Activated naive CD4-positive, alpha-beta T cell treated with anti-CD3 and anti-CD28 coated beads, Interleukin-2, amount 50 U/mL, for 16 hours (primary cell): ENCODE measurements around the gene P2RY8.
"Not testable (repeated sequence)": the region's sequence is repeated elsewhere in the genome, so short reads cannot be mapped to it uniquely, and the experiment has no call there.

ENCODE experiments used
- DNase-seq: peaks from one replicate; pipeline ENCODE4 v3.0.0-alpha.2; 2020

Gene P2RY8, protein sequence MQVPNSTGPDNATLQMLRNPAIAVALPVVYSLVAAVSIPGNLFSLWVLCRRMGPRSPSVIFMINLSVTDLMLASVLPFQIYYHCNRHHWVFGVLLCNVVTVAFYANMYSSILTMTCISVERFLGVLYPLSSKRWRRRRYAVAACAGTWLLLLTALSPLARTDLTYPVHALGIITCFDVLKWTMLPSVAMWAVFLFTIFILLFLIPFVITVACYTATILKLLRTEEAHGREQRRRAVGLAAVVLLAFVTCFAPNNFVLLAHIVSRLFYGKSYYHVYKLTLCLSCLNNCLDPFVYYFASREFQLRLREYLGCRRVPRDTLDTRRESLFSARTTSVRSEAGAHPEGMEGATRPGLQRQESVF

DNA sequence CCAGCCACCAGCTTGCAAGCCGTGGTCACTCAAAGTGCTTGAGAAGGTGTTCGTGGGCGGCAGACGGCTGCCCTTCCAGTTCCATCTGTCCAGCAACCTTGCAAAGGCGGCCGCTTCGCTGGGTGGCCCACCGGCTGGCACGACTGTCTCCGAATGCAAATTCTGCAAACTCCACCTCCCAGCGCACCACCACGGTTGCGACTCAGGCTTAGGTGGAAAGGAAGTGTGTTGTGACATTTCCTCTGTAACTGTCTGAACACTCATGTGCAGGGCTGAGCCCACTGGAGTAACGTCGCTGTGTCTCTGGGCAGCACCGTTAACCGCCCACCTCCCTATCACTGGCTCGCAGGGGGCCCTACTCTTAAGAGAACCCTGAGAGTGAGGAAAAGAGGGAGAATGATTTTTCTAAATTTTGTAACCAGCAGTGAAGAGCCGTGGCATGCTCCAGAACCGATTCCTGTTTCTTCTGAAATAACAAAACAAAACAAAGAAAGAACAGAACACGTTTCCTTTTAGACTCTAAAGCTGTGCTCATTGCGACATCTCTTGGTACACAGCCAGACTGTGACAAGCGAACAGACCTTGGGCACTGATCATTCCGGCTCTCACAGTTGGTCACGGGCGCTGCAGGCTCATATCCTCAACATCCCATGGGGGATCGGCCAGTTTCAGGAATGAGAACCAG is at the start of gene P2RY8:
TSS of gene P2RY8 (minus strand) at position 155 of the 685 bp plus-strand sequence. CDS start 70,627 bp downstream, outside the sequence.
- DNase-seq = peak; percentile 78

DNA sequence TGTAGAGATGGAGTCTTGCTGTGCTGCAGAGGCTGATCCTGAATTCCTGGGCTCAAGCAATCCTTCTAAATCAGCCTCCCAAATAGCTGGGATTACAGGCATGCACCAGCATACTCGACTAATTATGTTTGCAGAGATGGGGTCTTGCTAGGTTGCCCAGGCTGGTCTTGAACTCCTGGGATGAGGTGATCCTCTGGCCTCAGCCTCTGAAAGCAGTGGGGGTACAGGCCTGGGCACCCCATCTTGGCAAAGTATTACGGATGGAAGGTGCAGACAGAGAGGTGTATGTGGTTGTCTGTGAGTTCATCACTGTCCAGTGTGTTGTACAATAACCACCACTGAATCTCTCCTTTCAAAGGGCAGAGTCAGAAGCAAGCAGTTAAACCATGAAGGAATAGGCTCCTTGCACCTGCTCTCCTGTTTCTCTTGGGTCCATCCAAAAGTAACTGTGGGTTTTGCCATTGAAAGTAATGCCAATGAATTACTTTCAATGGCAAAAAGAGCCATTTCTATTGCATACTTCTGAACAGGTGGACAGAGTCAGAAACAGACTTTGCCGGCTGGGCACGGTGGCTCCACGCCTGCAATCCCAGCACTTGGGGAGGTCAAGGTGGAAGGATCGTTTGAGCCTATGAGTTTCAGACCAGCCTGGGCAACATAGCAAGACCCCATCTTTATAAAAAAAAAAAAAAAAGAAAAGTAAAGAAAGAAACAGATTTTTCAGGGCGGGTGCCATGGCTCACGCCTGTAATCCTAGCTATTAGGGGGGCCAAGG is 47.4 kb upstream of the P2RY8 start:
- DNase-seq = no peak

DNA sequence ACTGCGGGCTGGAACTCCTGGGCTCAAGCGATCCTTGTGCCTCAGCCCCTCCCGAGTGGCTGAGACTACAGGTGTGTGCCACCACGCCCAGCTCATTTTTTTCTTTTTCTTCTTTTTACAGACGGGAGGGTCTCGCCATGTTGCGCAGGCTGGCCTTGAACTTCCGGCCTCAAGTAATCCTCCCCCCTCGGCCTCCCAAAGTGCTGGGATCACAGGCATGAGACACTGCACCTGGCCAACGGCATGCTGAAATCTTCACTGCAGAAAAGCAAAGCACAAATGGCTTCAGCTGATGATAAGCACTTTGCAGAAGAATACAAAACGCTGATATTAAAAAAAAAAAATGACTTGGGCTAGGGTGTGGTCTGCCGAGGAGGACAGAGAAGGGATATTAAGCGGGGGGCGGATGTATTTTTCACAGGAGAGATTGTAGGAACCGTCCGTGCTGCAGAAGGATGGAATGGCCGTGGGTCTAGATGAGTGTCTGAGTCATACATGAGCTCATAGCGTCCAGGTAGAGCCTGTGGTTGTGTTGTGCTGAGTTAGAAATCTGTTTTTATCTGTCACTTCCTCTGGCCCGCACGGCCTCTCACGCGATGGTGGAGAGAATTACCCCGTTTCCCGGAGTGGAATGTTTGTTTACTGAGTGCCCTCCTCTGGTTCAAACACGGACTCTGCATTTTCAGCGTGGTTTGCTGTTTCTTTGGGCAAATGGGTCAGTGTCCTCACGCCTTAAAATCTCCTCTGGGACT is 45.9 kb upstream of the P2RY8 start:
- DNase-seq = no peak

DNA sequence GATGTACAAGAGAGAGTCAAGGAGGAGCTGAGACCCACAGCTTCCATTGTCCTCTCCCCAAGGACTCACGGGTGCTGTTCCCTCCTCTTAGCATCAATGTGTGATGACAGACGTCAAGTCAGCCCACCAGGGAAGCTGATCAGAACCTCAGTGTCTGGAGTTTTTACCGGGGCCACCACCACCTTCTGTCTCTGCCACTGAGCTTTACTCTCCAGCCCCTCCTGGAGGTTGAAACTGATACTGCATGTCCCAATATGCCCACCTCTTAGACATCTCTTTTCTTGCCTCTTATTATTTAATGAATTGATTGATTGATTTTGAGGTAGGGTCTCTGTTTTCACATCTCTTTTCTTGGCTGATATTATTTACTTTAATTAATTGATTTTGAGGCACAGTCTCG is 44.1 kb upstream of the P2RY8 start:
- DNase-seq = peak; percentile 70

DNA sequence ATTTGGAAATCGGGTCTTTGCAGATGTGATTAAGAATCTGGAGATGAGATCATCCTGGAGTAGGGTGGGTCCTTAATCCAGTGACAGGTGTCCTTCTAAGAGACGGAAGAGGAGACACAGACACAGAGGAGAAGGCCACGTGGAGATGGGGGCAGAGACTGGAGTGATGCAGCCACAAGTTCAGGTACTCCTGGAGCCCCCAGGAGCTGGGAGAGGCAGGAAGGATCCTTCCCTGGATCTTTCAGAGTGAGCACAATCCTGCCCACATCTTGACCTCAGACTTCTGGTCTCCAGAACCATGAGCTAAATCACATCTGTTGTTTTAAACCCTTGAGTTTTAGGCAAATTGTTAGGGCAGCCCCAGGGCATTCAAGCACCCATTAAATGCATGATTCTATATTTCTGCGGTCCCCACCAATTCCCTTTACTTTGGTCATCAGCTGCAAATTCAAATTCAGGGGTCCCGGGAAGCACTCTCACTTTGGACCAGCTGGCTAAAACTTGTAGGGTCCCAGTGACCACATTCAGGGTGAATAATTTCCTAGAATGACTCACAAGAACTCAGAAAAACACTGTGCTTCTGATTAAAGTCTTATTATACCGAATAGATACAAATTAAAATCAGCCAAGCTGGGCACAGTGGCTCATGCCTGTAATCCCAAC is 41.7 kb upstream of the P2RY8 start:
- DNase-seq = no peak

DNA sequence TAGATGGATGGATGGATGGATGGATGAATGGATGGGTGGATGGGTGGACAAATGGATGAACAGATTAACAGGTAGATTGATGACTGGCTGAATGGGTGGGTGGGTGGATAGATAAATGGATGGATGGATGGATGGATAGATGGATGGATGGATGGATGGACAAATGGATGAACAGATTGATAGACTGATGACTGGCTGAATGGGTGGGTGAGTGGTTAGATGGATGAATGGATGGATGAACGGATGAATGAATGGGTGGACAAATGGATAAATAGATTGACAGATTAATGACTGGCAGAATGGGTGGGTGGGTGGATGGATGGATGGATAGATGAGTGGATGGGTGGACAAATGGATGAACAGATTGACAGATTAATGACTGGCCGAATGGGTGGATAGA is 40.9 kb upstream of the P2RY8 start:
- DNase-seq = no peak

DNA sequence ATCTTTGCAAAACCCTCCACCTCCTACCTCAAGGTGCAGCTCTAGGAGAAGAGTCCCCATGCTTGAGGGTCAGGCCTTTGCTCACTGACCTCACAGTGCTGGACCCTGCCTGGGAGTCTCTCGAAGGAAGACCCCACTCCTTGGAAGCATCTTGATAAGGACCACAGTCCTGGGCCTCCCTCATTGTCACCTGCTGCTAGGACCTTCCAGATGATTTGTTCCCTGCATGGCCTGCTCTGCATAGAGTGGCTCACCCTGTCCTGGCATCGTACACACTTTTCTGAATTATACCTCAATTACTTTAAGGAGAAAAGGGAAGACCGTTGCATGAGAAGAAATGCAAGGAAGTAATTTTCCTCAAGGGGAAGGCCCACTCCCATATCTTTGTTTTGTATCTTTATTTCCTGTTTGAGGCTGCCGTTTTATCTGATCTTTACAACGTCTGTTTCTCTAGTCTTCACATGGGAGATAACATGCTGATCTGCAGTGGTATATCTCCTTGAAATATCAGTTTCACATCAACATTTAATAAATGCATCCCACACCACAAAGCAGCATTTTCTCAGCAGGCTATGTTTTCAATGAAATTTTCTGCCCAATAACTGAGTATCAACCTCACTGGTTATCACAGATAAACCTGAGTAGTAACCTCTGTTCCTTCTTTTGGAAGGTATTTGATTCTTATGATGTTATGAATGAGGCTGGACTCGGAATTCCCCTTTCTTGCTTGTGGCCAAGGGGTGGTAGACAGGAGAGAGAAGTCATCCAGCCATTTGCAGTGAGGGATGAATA is 39.4 kb upstream of the P2RY8 start:
- no peak for DNase-seq

DNA sequence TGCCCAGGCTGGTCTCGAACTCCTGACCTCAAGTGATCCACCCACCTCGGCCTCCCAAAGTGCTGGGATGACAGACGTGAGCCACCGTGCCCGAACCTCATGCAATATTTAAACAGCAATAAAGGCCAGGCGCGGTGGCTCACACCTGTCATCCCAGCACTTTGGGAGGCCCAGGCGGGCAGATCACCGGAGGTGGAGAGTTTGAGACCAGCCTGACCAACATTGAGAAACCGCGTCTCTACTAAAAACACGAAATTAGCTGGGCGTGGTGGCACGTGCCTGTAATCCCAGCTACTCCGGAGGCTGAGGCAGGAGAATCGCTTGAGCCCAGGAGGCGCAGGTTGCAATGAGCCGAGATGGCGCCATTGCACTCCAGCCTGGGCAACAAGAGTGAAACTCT is 37.2 kb upstream of the P2RY8 start:
- DNase-seq = not testable (repeated sequence)

DNA sequence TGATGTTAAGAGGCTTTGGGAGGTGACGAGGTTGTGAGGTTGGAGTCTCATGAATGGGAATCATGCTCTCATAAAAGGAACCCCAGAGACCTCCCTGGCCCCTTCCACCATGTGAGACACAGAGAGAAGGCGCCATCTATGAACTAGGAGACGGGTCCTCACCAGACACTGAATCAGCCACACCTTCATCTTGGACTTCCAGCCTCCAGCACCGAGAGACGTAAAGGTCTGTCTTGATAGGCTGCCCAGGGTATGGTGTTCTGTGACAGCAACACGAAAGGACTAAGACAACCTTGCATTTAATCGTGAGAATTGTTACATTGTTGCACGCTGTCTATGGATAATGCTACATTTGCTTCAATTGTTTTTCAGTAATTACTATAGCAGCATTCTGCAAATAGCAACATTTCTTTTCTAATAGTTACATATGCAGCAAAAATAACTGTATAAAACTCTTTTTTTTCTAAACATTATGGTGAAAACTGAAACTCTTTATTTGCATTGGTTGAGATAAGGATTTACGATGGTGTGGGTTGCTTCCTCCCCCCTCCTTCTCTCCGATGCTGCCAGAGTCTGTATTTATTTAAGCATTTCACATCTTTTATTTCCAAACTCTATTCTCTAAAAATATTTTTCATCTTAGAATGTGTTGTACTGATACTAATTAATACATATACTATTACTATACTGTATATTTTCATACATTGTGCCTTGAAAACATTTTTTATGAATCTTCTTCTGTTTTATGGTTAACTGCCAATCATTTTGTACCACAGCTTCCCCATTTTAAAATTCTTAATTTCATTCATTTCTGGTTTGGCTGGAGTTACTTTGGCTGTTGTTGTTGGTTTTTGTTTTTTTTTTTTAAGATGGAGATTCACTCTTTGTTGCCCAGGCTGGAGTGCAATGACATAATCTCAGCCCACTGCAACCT is 28.0 kb upstream of the P2RY8 start:
- no peak for DNase-seq

DNA sequence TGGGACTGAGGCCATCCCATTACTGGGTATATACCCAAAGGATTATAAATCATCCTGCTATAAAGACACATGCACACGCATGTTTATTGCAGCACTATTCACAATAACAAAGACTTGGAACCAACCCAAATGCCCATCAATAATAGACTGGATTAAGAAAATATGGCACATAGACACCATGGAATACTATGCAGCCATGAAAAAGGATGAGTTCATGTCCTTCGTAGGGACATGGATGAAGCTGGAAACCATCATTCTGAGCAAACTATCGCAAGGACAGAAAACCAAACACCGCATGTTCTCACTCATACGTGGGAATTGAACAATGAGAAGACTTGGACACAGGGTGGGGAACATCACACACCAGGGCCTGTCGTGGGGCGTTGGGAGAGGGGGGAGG is 27.1 kb upstream of the P2RY8 start:
- DNase-seq = not testable (repeated sequence)

DNA sequence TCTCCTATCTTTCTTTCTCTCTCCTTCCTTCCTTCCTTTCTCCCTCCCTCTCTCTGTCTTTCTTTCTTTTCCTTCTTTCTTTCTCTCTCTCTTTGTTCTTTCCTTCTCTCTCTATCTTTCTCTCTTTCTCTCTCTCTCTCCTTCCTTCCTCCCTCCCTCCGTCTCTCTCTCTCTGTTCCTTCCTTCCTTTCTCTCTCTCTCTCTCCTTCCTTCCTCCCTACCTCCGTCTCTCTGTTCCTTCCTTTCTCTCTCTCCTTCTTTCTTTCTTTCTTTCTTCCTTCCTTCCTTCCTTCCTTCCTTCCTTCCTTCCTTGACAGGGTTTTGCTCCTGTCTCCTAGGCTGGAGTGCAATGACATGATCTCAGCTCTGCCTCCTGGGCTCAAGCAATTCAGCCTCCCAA is 24.2 kb upstream of the P2RY8 start:
- no peak for DNase-seq

DNA sequence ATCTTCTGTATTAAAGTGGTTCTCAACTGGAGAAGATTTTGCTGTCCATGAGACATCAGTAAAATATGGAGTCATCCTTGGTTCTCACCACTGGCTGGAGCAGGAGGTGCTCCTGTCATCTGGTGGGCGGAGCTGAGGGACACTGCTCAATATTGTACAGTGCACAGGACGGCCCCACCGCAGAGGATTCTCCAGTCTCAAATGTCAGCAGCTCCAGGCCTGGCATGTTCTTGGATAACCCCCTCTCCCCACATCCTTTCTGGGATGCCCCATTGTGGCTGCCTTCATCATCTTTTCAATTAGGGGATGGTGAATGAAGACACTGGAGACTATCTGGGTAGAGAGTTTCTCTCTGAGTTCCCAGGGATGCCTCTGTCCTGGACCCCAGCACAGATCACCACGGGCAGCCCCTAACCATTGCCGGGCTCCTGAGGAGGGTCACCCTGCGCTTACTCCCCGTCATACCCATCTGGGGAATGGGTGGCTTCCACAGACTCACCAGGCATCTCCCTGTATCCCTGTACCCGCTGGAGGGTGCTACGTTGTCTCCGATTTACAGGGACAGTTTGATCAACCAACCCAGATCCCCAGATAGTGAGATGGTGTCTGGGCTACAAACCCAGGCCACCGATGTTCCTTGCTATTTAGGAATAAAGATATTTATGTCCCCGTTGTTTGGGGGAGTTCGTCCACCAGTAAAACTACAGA is 21.9 kb upstream of the P2RY8 start:
- DNase-seq = no peak

DNA sequence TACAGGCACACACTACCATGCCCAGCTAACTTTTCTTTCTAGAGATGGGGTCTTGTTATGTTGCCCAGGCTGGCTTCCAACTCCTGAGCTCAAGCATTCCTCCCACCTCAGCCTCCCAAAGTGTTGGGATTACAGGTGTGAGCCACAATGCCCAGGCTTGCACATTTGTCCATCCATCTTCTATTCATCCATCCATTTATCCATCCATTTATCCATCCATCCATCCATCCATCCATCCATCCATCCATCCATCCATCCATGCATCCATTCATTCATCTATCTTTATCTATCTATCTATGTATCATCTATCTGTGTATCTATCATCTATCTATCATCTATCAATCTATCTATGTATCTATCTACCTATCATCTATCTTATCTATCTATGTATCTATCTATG is 20.5 kb upstream of the P2RY8 start:
- not testable (repeated sequence) for DNase-seq

DNA sequence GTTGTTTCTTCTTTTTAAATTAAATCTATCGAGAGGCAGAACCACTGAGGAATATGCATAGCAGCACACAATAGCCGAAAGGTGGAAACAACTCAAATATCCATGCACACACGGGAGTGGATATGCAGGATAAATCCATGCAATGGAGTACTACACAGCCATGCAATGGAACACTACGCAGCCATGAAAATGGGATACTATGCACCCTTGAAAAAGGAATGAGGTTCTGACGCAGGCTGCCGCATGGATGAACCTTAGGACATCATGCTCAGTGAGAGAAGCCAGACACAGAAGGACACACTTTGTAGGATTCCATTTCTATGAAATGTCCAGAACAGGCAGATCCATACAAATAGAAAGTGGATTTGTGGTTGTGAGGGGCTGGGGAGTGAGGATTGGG is 18.4 kb upstream of the P2RY8 start:
- no peak for DNase-seq

DNA sequence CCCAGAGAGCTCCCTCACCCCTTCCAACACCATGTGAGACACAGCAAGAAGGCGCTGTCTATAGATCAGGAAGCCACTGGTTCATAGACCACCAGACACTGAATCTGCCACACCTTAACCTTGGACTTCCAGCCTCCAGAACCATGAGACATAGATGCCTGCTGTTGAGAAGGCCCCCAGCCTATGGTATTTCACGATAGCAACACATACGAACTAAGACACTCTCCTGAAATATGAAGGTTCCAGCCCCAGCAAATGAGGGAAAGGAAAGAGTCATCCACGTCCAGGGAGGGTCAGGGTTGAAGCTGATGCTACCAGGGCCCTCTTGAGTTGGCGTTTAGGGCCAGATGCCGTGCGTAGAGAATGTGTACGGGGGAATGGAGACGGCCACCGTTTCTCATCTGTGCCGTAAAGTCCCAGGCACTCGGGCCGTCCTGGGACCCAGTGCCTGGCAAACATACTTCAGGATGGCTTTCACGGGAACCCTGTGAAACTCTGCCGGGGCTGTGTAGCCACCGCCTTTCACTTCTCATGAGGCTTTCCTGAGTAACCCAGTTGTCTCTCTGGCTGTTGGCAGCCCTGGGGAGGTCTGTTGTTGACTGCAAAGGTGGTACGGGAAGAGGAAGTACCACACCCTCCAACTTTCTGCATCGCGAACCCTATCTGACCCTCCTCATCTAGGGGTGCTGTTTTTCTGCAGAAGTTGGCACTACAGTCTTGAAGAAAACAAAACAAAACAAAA is 17.7 kb upstream of the P2RY8 start:
- DNase-seq = peak; percentile 25

DNA sequence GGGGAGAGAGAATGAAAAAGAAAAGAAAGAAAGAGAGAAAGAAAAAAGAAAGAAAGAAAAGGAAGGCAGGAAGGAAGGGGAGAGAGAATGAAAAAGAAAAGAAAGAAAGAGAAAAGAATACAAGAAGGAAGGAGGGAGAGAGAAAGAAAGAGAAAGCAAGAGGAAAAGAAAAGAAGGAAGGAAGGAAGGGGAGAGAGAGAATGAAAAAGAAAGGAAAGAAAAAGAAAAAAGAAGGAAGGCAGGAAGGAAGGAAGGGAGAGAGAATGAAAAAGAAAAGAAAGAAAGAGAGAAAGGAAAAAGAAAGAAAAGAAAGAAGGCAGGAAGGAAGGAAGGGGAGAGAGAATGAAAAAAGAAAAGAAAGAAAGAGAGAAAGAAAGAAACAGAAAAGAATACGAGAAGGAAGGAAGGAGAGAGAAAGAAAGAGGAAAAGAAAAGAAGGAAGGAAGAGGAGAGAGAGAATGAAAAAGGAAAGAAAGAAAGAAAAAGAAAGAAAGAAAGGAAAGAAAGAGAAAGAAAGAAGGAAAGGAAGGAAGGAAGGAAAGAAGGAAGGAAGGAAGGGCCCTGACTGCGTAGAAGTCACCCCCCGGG is 15.1 kb upstream of the P2RY8 start:
- no peak for DNase-seq

DNA sequence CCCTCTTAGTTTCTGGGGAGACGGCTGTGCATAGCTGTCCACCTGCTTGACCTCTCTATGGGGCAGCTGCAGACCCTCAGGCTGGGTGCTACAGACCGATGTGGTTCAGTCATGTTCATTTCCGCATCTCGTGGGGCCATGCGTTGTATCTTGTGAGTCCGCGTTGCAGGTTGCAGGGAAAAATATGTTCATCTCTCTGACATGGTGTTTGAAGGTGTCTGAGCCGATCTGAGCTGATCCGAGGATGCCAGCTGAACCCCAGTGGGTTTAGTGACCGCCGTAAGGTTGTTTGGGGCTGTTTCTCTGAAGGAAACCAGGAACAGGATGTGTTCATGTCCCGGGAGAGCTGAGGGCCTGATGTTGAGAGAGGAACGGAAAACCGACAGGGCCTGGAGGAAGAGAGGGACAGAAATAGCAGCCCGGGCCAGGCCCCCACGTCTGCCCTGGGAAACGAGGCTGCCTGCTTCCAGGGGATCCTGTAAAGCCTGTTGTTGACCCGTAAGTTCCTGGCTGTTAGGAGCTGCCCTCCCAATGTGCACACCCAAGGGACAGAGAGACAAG is 9.8 kb upstream of the P2RY8 start:
- DNase-seq = no peak

DNA sequence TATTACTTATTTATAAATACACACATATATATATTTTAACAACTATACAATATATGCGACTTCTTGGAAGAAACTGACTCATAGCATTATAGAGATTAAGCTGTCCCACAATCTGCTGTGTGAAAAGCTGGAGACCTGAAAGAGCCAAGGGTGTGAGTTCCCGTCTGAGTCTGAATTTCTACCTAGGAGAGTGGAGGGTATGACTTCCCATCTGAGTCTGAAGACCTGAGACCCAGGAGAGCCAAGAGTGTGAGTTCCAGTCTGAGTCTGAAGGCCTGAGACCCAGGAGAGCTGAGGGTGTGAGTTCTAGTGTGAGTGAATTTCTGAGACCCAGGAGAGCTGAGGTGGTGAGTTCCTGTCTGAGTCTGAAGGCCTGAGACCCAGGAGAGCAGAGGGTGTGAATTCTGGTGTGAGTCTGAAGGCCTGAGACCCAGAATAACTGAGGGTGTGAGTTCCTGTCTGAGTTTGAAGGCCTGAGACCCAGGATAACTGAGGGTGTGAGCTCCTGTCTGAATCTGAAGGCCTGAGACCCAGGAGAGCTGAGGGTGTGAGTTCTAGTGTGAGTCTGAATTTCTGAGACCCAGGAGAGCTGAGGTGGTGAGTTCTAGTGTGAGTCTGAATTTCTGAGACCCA is 8.9 kb upstream of the P2RY8 start:
- no peak for DNase-seq
